IMR-90 (cell line): Measurements from ENCODE around the gene OR4S1. TPM values are rescaled to one million over a fixed set of nuclear protein-coding genes. Genes with fewer than 3 reads are reported as not detected.
"Not testable (repeated sequence)": the region's sequence is repeated elsewhere in the genome, so short reads cannot be mapped to it uniquely, and the experiment has no call there.

Experiments
- ATAC-seq: fragments of 200-7000 bp; cut with Tn5 transposase; 2 replicates; pipeline ENCODE4 v1.9.1; 2020; ENCODE audit warnings: low read depth, mild to moderate bottlenecking, moderate library complexity
- BruUV-seq: library from RNA; stranded (reverse); fragments of 400-500 nt; replicated peaks from 2 replicates; lab custom pipeline; 2021; lab: Mats Ljungman, UMichigan
- CTCF ChIA-PET: fragments of 300-600 bp; formaldehyde crosslinking; extraction: SDS; loops from one replicate; lab custom pipeline; 2021; ENCODE audit warnings: antibody characterized with exemption; lab: Yijun Ruan, JAX
- POLR2A ChIA-PET: fragments of 300-600 bp; sonication (Branson Sonifier 250); formaldehyde crosslinking; loops from one replicate; lab custom pipeline; 2022; ENCODE audit warnings: antibody characterized with exemption; ENCODE audit not compliant: unreplicated experiment; lab: Charles Lee
- DNase-seq: peaks from one replicate; pipeline ENCODE4 v3.0.0; 2013
- H2AFZ ChIP-seq: replicated peaks from 2 replicates; pipeline ENCODE3; 2013; ENCODE audit warnings: low read length, mild to moderate bottlenecking; ENCODE audit not compliant: poor library complexity
- H2AK5ac ChIP-seq: 2 replicates; pipeline ENCODE4 v1.6.1; 2013; ENCODE audit warnings: low read depth, low read length, inconsistent platforms
- H2AK9ac ChIP-seq: replicated peaks from 2 replicates; pipeline ENCODE3; 2013; ENCODE audit warnings: mild to moderate bottlenecking, low read depth, low read length, moderate library complexity; ENCODE audit not compliant: poor library complexity
- H2BK120ac ChIP-seq: 2 replicates; pipeline ENCODE4 v1.6.1; 2013; ENCODE audit warnings: low read depth, low read length, inconsistent platforms
- H2BK15ac ChIP-seq: 3 replicates; pipeline ENCODE4 v1.6.1; 2013; ENCODE audit warnings: low read depth, low read length, inconsistent platforms
- H2BK20ac ChIP-seq: 2 replicates; pipeline ENCODE4 v1.6.1; 2013; ENCODE audit warnings: low read depth, mild to moderate bottlenecking, inconsistent platforms, low read length, moderate library complexity
- H2BK5ac ChIP-seq: 2 replicates; pipeline ENCODE4 v1.6.1; 2013; ENCODE audit warnings: mild to moderate bottlenecking, low read depth, low read length, inconsistent platforms; ENCODE audit not compliant: poor library complexity, severe bottlenecking
- H3K14ac ChIP-seq: replicated peaks from 2 replicates; pipeline ENCODE4 v1.6.1; 2013; ENCODE audit warnings: low read depth, low read length, inconsistent platforms
- H3K18ac ChIP-seq: 2 replicates; pipeline ENCODE4 v1.6.1; 2013; ENCODE audit warnings: low read depth, low read length, control low read depth
- H3K23ac ChIP-seq: 2 replicates; pipeline ENCODE4 v1.6.1; 2013; ENCODE audit warnings: low read depth, low read length, inconsistent platforms
- H3K27ac ChIP-seq: 2 replicates; pipeline ENCODE4 v1.5.1; 2013; ENCODE audit warnings: mild to moderate bottlenecking, control low read depth, low read length; ENCODE audit not compliant: insufficient read depth
- H3K27me3 ChIP-seq: 2 replicates; pipeline ENCODE4 v1.6.1; 2013; ENCODE audit warnings: low read length; ENCODE audit not compliant: control insufficient read depth, insufficient read depth
- H3K36me3 ChIP-seq: 2 replicates; pipeline ENCODE4 v1.6.1; 2013; ENCODE audit warnings: low read length, mixed read lengths; ENCODE audit not compliant: control insufficient read depth, insufficient read depth
- H3K4ac ChIP-seq: 2 replicates; pipeline ENCODE4 v1.6.1; 2013; ENCODE audit warnings: low read depth, low read length, inconsistent platforms
- H3K4me1 ChIP-seq: 2 replicates; pipeline ENCODE4 v1.6.1; 2013; ENCODE audit warnings: low read length, mixed read lengths; ENCODE audit not compliant: control insufficient read depth, insufficient read depth
- H3K4me2 ChIP-seq: 2 replicates; pipeline ENCODE4 v1.6.1; 2013; ENCODE audit warnings: low read depth, mild to moderate bottlenecking, control low read depth, low read length, moderate library complexity
- H3K4me3 ChIP-seq: 2 replicates; pipeline ENCODE4 v1.5.1; 2013; ENCODE audit warnings: low read depth, mild to moderate bottlenecking, control low read depth, low read length, moderate library complexity; ENCODE audit not compliant: insufficient read depth
- H3K56ac ChIP-seq: 2 replicates; pipeline ENCODE4 v1.6.1; 2013; ENCODE audit warnings: low read length, inconsistent platforms; ENCODE audit not compliant: insufficient read depth; ENCODE audit errors: extremely low read depth
- H3K79me1 ChIP-seq, 2 experiments: 2 replicates each; pipeline ENCODE4 v1.6.1; 2013; ENCODE audit warnings: low read length in 2 of 2, inconsistent platforms in 1 of 2, low read depth in 1 of 2
- H3K9ac ChIP-seq: 2 replicates; pipeline ENCODE4 v1.6.1; 2013; ENCODE audit warnings: low read depth, low read length, control low read depth
- H3K9me1 ChIP-seq: 2 replicates; pipeline ENCODE4 v1.6.1; 2013; ENCODE audit warnings: low read length, inconsistent platforms; ENCODE audit not compliant: insufficient read depth
- H3K9me3 ChIP-seq: 2 replicates; pipeline ENCODE4 v1.6.1; 2013; ENCODE audit warnings: low read length; ENCODE audit not compliant: control insufficient read depth, insufficient read depth
- H4K20me1 ChIP-seq: 2 replicates; pipeline ENCODE4 v1.6.1; 2013; ENCODE audit warnings: low read length, inconsistent platforms; ENCODE audit not compliant: insufficient read depth
- H4K5ac ChIP-seq: 2 replicates; pipeline ENCODE4 v1.6.1; 2013; ENCODE audit warnings: mild to moderate bottlenecking, low read depth, low read length, control low read depth
- H4K8ac ChIP-seq, 2 experiments: 2 replicates each; pipeline ENCODE4 v1.6.1; 2013; ENCODE audit warnings: low read depth in 2 of 2, low read length in 2 of 2, control low read depth in 1 of 2, inconsistent platforms in 1 of 2
- H4K91ac ChIP-seq: 2 replicates; pipeline ENCODE4 v1.6.1; 2013; ENCODE audit warnings: low read depth, low read length, inconsistent platforms; ENCODE audit not compliant: insufficient read depth
- WGBS, 2 experiments: methylation state at CpG; one replicate each; pipeline versions ENCODE4 v1.1.5 to v1.1.7; 2013; ENCODE audit warnings: missing lambda C conversion rate in 2 of 2; ENCODE audit not compliant: insufficient read length in 1 of 2; ENCODE audit errors: extremely low coverage in 2 of 2; 5-methylcytosine and 5-hydroxymethylcytosine counted together
- dilution Hi-C: fragments of 300-500 bp; cut with HindIII; formaldehyde crosslinking; loops from one replicate; pipeline ENCODE4 v1.14.3; 2018; ENCODE audit warnings: low sequenced_read_pairs; ENCODE audit not compliant: unreplicated experiment
- in situ Hi-C: fragments of 300-500 bp; cut with MboI; formaldehyde crosslinking; loops from 3 replicates; pipeline ENCODE4 v1.14.3; 2019; ENCODE audit warnings: low sequenced_read_pairs, inconsistent platforms, mixed read lengths
- intact Hi-C: fragments of 100-400 bp; cut with micrococcal nuclease; formaldehyde crosslinking; loops from 2 replicates; pipeline ENCODE4 v1.10.0; 2022
- polyA plus RNA-seq, 3 experiments: library from polyadenylated mRNA; depleted of rRNA; stranded (reverse); fragments of >200 nt; gene quantifications; 2 replicates each; pipeline ENCODE4 v1.2.3, GENCODE V29; 2012; ENCODE audit warnings: low replicate concordance in 1 of 3
- total RNA-seq: library from RNA; depleted of rRNA; stranded (reverse); fragments of >200 nt; gene quantifications from 2 replicates; pipeline ENCODE4 v1.2.3, GENCODE V29; 2012

The OR4S1 gene
- total and polyA plus RNA-seq, 2 of the 4 experiments (the other 2 are of a cell fraction), result not detected

DNA sequence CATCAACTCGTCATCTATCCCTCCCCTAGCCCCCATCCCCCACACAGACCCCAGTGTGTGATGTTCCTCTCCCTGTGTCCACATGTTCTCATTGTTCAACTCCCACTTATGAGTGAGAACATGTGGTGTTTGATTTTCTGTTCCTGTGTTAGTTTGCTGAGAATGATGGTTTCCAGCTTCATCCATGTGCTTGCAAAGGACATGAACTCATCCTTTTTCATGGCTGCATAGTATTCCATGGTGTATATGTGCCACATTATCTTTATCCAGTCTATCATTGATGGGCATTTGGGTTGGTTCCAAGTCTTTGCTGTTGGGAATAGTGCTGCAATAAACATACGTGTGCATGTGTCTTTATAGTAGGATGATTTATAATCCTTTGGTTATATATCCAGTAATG lies 36.5 kb downstream of the OR4S1 start:
- H3K9me3 ChIP-seq, BruUV-seq, H2AK5ac ChIP-seq, intact Hi-C loops, H3K9me1 ChIP-seq, CTCF ChIA-PET, H2AK9ac ChIP-seq, H2BK20ac ChIP-seq, H2AFZ ChIP-seq, H3K4me2 ChIP-seq, H3K9ac ChIP-seq, H3K27me3 ChIP-seq, H3K18ac ChIP-seq, dilution Hi-C loops, in situ Hi-C loops, H3K36me3 ChIP-seq, H3K4me3 ChIP-seq, H3K23ac ChIP-seq, H4K20me1 ChIP-seq, H3K4ac ChIP-seq, H2BK15ac ChIP-seq, H3K56ac ChIP-seq, H3K14ac ChIP-seq, H2BK120ac ChIP-seq, H4K91ac ChIP-seq, DNase-seq, H3K27ac ChIP-seq, H4K5ac ChIP-seq, POLR2A ChIA-PET, ATAC-seq, H4K8ac ChIP-seq, H3K79me1 ChIP-seq, H2BK5ac ChIP-seq, H3K4me1 ChIP-seq: not testable (repeated sequence)
- WGBS, 2 experiments, result no CpG with 5 or more reads among the region's 2 CpGs

DNA sequence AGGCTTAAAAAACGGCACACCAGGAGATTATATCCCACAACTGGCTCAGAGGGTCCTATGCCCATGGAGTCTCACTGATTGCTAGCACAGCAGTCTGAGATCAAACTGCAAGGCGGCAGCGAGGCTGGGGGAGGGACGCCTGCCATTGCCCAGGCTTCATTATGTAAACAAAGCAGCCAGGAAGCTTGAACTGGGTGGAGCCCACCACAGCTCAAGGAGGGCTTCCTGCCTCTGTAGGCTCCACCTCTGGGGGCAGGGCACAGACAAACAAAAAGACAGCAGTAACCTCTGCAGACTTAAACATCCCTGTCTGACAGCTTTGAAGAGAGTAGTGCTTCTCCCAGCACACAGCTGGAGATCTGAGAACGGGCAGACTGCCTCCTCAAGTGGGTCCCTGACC lies 40.3 kb downstream of the OR4S1 start:
- intact Hi-C loops, H2BK15ac ChIP-seq, H2BK120ac ChIP-seq, DNase-seq, H3K4me2 ChIP-seq, in situ Hi-C loops, H3K18ac ChIP-seq, CTCF ChIA-PET, H3K56ac ChIP-seq, BruUV-seq, H2AFZ ChIP-seq, H3K14ac ChIP-seq, H3K27me3 ChIP-seq, H3K79me1 ChIP-seq, H4K8ac ChIP-seq, H2BK5ac ChIP-seq, H2AK9ac ChIP-seq, H3K4me1 ChIP-seq, H3K36me3 ChIP-seq, H4K20me1 ChIP-seq, H4K5ac ChIP-seq, H3K9me3 ChIP-seq, H3K9ac ChIP-seq, H3K4ac ChIP-seq, dilution Hi-C loops, H3K23ac ChIP-seq, H2BK20ac ChIP-seq, ATAC-seq, H3K27ac ChIP-seq, H2AK5ac ChIP-seq, H4K91ac ChIP-seq, H3K4me3 ChIP-seq, H3K9me1 ChIP-seq, POLR2A ChIA-PET: not testable (repeated sequence)
- WGBS, 2 experiments, result 50% methylated on average over 2 of the region's 5 CpGs; no CpG with 5 or more reads in 1 of the 2 experiments
